Measurements from ENCODE around the gene ADGRF3. TPM values are rescaled to one million over a fixed set of nuclear protein-coding genes. Genes with fewer than 3 reads are reported as not detected.
A peak's percentile ranks its signal among the peaks of the same experiment; 100 is the strongest.
"Not testable (repeated sequence)": the region's sequence is repeated elsewhere in the genome, so short reads cannot be mapped to it uniquely, and the experiment has no call there.

The ADGRF3 gene
- total RNA-seq, 1 experiment from 2014 or later = not detected

DNA sequence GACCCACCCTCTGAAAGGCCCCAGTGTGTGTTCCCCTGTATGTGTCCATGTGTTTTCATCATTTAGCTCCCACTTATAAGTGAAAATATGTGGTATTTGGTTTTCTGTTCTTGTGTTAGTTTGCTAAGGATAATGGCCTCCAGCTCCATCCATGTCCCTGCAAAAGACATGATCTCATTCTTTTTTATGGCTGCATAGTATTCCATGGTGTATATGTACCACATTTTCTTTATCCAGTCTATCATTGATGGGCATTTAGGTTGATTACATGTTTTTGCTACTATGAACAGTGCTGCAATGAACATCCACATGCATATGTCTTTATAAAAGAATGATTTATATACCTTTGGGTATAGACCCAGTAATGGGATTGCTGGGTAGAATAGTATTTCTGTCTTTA is 22.1 kb downstream of the ADGRF3 start:
- not testable (repeated sequence) for DNase-seq (ENCODE audit: low read depth)

DNA sequence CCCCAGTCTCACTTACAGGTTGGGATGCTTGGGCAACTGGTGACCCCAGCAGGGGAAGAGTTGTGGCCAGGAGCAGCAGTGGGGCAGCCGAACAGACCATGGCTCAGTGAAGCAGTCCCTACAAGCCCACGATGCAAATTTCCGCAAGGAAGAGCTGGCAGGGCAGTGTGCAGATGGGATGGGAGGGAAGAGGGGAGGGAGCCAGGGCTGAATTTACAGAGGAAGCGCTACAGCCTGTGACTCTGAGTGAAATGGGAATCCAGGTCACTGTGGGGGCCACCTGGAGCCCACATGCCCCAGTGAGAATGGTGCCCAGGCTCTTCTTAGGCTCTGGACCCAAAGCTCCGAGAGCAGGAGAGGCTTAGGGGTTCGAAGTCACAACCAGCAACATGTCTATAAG is 27.6 kb downstream of the ADGRF3 start:
- no peak for DNase-seq (ENCODE audit: low read depth)

GRCh38 chr2:26317377-26318105 is 29.0 kb downstream of the ADGRF3 start:
- no peak for DNase-seq (ENCODE audit: low read depth)

- DNase-seq (ENCODE audit: low read depth) = no peak
These were observed 29.7 kb downstream of the ADGRF3 start for GRCh38 chr2:26316845-26317244.

- no peak for DNase-seq (ENCODE audit: low read depth)
These were observed 30.5 kb downstream of the ADGRF3 start for GRCh38 chr2:26316041-26316440.

DNA sequence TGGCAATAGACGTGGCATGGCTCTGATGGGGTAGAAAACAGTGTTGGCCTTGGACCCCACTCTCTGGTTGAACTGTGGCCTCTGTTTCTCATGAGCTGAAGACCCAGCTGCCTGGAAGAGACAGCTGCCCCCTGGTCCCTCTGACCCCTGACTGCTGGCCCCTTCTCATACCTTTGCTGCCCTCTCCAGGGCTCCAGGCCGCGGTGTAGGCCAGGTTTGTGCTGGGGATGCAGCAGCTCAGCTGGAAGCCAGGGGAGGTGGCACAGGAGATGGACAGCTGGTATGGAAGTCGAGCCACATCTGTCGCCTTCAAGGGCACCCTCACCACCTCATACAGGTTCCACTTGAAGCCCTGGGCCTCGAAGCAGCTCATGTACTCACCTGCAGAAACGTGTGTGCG is 32.3 kb downstream of the ADGRF3 start:
- DNase-seq (ENCODE audit: low read depth) = no peak

DNA sequence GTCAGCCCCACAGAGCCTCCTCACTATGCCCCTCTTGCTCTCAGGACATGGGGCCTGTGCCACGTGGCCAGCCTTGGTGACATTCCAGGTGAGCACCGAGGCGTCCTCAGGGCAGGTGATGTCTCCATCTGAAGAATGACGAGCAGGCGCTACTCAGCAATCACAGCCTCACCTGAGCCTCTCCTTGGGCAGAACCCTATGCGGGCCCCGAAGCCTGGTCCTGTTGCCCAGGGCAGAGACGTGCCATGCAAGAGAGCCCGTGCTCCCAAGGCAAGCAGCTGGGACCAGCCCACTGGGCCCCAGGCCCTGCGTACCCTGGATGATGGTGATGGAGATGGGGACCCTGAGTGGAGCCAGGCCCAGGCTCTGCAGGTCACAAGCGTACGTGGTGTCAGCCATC is 33.1 kb downstream of the ADGRF3 start:
- no peak for DNase-seq (ENCODE audit: low read depth)

GRCh38 chr2:26312471-26312870 is 34.1 kb downstream of the ADGRF3 start:
- DNase-seq (ENCODE audit: low read depth) = no peak

GRCh38 chr2:26309921-26310320 is 36.7 kb downstream of the ADGRF3 start:
- no peak for DNase-seq (ENCODE audit: low read depth)

- DNase-seq (ENCODE audit: low read depth) = no peak
These were observed 41.0 kb downstream of the ADGRF3 start for GRCh38 chr2:26305540-26305939.

DNA sequence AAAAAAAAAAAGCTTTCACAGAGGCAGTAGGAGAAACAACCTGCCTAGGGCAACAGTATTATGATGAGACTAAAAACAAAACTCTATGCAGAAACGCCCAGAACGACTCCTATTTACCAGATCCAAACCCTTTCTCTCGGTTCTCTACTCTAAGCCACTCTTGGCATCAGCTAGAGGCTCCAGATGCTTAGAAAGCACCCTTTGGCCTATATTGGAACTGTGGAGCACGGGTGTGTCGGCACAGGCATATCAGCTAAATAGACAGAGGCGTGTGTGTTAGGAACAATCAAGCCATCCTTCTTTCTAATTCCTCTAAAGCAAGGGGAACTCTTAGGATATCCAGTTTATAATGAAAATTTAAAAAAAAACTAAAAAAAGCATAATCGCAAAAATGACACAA is 41.5 kb downstream of the ADGRF3 start:
- DNase-seq (ENCODE audit: low read depth) = not testable (repeated sequence)

GRCh38 chr2:26302846-26303245 is 43.7 kb downstream of the ADGRF3 start:
- peak; percentile 63 for DNase-seq (ENCODE audit: low read depth)

DNA sequence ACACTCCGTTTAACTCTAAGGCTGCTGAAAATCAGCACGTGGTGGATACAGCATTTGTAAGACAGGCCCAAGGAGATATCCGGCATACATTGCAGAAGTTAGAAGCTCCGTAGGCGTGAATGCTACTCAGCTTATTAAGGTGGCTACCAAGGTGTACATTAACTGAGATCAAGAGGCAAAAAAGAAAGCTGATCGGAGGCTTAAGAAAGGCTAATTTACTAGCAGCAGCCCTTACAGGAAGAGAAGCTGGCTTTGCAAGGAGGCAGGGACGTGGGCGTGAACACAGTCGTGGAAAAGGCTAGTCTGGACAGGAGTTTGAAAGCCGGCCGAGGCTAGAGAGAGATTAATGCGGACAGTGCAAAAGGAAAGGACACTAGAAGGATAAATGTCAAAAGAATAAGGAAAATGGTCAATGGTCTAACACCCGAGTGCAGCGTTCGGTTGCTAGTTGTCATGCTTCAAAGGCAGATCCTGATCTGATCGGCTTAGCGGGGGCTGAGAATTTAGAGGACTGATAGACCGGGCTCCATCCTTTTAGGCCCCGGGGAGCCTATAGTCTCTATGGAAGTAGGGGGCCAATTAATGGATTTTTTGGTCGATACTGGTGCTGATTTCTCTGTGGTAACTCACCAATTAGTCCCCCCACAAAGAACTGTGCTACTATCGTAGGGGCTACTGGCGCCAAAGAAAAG is 46.2 kb downstream of the ADGRF3 start:
- no peak for DNase-seq (ENCODE audit: low read depth)

- DNase-seq (ENCODE audit: low read depth) = peak; percentile 44
These were observed 47.0 kb downstream of the ADGRF3 start for GRCh38 chr2:26299471-26300101.

GRCh38 chr2:26298638-26299393 is 47.8 kb downstream of the ADGRF3 start:
- no peak for DNase-seq (ENCODE audit: low read depth)

DNA sequence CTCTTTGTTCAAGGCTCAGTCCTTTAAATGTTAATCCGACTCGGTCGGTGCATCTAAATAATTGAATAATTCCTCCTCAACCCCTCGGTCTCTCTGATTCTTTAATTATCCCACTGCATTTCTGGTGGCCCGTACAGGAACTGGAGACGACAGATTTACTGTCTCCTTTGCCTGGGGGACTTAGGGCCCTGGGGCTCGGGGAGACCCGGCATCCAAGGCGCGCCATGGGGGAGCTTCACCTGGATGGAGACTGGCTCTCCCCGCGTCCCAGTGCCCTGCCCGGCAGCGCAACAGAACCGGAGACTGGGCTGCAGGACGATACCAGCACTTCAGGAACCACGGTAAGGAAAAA is 48.3 kb downstream of the ADGRF3 start:
- DNase-seq (ENCODE audit: low read depth) = no peak

DNA sequence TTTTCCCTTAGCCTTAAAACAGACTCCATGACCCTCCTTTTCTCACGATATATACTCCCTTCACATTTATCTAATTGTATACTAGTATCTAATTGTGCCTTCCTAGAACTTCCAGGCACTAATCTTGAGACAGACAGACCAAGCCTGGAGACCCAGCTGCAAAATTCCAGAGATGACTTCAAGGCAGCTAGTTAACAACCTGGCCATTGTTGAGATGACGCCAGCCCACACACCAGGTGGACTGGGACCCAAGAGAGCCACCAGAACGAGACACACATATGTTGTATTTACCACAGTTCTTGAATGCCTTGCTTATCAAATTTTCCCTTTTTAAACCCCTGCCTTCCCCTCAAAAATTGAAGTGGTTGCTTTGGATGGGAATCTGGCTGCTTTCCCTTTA is 49.5 kb downstream of the ADGRF3 start:
- no peak for DNase-seq (ENCODE audit: low read depth)

DNA sequence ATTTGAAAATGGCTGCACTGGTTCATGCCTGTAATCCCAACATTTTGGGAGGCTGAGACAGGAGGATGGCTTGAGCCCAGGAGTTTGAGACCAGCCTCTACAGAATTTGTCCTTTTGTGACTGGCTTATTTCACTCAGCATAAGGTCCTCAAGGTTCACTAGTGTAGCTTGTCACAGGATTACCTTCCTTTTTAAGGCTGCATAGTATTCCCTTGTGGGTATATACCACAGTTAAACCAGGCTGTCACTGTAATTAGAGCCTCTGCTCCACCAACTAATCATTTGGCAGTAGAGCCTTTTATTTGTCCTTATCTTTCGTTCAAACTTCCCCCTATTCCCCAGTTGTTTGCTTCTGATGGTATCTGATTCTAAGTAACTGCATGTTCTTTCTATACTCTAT is 51.1 kb downstream of the ADGRF3 start:
- no peak for DNase-seq (ENCODE audit: low read depth)

DNA sequence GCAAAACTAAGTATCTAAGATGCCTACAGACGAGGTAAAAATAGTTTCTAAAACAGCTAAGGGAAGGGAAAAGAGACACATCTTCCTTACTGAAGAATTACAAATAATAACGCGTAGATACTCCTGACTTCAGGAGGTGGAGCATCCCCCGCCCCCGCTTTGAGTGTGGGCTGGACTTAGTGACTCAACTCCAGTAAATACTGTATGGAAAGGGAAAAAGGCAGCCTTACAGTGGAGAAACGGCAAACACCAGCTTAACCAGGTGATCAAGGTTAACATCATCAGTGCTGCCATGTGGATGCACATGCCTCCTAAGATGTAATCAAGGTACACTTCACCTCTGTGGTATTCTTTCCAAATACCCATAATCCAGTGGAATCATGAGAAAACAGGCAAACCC is 53.9 kb downstream of the ADGRF3 start:
- DNase-seq (ENCODE audit: low read depth) = no peak

DNA sequence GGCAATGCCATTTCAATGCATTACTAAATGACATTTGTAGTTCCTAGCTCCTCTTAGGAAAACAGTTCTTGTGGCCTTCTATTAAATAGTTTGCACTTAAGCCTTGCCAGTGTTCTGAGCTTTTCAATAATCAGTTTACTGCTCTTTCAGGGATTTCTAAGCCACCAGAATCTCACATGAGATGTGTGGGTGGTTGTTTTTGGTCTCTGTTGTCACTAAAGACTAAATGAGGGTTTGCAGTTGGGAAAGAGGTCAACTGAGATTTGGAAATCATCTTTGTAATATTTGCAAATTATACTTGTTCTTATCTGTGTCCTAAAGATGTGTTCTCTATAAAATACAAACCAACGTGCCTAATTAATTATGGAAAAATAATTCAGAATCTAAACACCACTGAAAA is 56.6 kb downstream of the ADGRF3 start:
- DNase-seq (ENCODE audit: low read depth) = no peak

GRCh38 chr2:26285931-26286330 is 60.7 kb downstream of the ADGRF3 start:
- DNase-seq (ENCODE audit: low read depth) = no peak

DNA sequence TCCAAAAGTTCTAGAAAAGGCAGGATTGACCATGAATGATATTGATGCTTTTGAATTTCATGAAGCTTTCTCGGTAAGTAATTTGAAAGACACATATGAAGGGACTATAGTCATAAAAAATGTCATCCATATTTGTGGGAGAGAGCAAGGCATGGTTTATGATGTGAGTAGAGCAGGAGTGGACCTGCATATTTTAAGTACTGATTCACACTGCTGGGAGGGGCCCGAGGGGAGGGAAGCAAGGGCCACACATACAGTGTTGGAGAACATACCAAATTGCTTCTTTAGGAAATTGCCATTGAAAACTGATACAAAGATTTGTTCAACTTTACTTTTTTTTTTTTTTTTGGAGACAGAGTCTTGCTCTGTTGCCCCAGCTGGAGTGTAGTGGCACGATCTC is 62.5 kb downstream of the ADGRF3 start:
- DNase-seq (ENCODE audit: low read depth) = peak; percentile 27
